Activated naive CD4-positive, alpha-beta T cell (primary cell): ENCODE measurements around the gene TBX1.
"Not testable (repeated sequence)": the region's sequence is repeated elsewhere in the genome, so short reads cannot be mapped to it uniquely, and the experiment has no call there.

Experiments
- DNase-seq, 4 experiments: peaks; one replicate each; lab custom pipeline; 2025; lab: John Stamatoyannopoulos, UW

TBX1 gene

GRCh38 chr22:19784384-19785175 is 24.0 kb downstream of the TBX1 start:
- DNase-seq, result no peak

- DNase-seq, result no peak
Observed at GRCh38 chr22:19785461-19786263, 25.1 kb downstream of the TBX1 start.

GRCh38 chr22:19786264-19786585 is 25.6 kb downstream of the TBX1 start:
- DNase-seq, result no peak

- no peak for DNase-seq
Observed at GRCh38 chr22:19786959-19787848, 26.6 kb downstream of the TBX1 start.

GRCh38 chr22:19787849-19788141 is 27.2 kb downstream of the TBX1 start:
- DNase-seq, result no peak

GRCh38 chr22:19788661-19789225 is 28.2 kb downstream of the TBX1 start:
- no peak for DNase-seq

GRCh38 chr22:19789406-19789805 is 28.8 kb downstream of the TBX1 start:
- no peak for DNase-seq

- no peak for DNase-seq
Observed at GRCh38 chr22:19789828-19790227, 29.2 kb downstream of the TBX1 start.

- no peak for DNase-seq
Observed at GRCh38 chr22:19791243-19791642, 30.7 kb downstream of the TBX1 start.

- DNase-seq, result no peak
Observed at GRCh38 chr22:19791894-19792293, 31.3 kb downstream of the TBX1 start.

GRCh38 chr22:19792383-19792896 is 31.9 kb downstream of the TBX1 start:
- not testable (repeated sequence) for DNase-seq

GRCh38 chr22:19793161-19793560 is 32.6 kb downstream of the TBX1 start:
- DNase-seq, result no peak

GRCh38 chr22:19793661-19794310 is 33.2 kb downstream of the TBX1 start:
- DNase-seq, result no peak

GRCh38 chr22:19795617-19796008 is 35.0 kb downstream of the TBX1 start:
- no peak for DNase-seq

GRCh38 chr22:19796160-19796559 is 35.6 kb downstream of the TBX1 start:
- DNase-seq, result no peak

- DNase-seq, result no peak
Observed at GRCh38 chr22:19797086-19798002, 36.8 kb downstream of the TBX1 start.

- no peak for DNase-seq
Observed at GRCh38 chr22:19798003-19798665, 37.6 kb downstream of the TBX1 start.

GRCh38 chr22:19798891-19799293 is 38.3 kb downstream of the TBX1 start:
- DNase-seq, result no peak

GRCh38 chr22:19799322-19800190 is 39.0 kb downstream of the TBX1 start:
- no peak for DNase-seq
